ENCODE data around the gene KCNT2. TPM values are rescaled to one million over a fixed set of nuclear protein-coding genes. Genes with fewer than 3 reads are reported as not detected.

Gene KCNT2
- polyA plus RNA-seq, 4 donors, result 10.1 to 12.7 (median 11.7) TPM

DNA sequence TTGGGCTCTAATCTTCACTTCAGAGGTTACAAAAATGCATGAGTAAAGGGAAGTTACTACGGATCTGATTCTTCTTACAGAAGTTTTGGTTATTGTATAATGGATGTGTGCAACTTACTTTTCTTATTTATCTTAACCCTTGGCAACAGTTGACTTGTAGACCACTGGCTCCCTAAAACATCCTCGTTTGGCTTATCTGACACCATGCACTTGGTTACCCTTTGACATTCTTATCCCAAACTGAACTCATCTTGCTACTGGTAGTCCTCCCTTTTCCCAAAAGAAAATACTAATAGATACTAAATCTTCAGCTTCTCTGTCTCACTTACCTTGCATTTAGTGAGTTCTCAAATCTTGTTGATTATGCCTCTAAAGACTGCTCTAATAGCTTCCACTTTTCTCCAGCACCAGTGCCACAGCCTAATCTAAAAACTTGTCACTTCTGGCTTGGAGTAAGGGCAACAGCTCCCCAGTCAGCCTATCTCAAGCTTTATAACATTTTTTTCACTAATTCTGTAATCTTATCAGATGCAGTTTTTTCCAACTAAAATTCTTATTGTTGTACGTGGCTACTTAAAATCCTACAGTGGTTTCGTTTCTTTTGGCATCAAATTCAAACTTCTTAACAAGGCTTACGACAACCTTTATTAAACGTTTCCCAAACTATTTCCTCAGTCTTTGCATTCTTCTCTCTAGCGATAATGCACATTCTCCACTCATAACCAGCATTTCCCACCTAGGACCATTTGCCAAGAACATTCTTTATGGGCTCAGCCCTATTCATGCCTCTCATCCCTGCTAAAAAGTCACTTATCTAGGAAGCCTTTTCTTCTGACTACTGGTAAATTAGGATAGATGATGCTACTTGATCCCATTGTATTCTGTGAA is 204.2 kb downstream of the KCNT2 start:
- no peak for DNase-seq (ENCODE audit: low read depth in 4 of 4, low spot score in 3 of 4)

DNA sequence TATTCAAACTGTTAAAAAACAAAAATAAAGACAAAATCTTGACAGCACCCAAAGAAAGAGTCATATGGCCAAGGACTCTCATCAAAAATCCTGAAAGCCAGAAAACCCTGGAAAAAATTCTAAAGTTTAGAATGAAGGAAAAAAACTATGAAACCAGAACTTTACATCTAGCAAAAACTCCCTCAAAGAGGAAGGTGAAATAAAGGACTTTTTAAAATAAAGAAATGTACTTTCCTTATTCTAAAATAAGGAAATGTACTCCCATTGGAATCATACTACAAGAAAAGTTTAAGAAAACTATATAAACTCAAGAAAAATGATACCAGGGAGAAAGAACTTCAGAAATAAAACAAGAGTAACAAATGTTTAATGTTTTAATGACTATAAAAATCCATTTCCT is 206.3 kb downstream of the KCNT2 start:
- no peak for DNase-seq (ENCODE audit: low read depth in 4 of 4, low spot score in 3 of 4)

DNA sequence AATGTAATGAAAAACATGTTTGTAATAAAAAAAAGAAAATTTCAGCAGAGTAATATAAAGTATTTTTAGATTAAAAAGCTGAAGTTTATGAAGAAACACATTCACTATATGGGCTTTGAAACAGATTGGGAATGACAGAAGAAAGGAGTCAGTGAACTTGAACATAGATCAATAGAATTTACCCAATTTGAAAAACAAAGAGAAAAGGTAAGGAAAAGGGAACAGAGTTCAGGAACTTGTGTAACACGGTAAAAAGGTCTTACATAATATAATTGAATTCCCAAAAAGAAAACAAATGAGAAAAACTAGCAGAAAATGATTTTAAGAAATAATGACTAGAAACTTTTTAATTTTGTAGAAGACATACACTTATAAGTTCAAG is 206.8 kb downstream of the KCNT2 start:
- DNase-seq (ENCODE audit: low read depth in 4 of 4, low spot score in 3 of 4), result no peak

DNA sequence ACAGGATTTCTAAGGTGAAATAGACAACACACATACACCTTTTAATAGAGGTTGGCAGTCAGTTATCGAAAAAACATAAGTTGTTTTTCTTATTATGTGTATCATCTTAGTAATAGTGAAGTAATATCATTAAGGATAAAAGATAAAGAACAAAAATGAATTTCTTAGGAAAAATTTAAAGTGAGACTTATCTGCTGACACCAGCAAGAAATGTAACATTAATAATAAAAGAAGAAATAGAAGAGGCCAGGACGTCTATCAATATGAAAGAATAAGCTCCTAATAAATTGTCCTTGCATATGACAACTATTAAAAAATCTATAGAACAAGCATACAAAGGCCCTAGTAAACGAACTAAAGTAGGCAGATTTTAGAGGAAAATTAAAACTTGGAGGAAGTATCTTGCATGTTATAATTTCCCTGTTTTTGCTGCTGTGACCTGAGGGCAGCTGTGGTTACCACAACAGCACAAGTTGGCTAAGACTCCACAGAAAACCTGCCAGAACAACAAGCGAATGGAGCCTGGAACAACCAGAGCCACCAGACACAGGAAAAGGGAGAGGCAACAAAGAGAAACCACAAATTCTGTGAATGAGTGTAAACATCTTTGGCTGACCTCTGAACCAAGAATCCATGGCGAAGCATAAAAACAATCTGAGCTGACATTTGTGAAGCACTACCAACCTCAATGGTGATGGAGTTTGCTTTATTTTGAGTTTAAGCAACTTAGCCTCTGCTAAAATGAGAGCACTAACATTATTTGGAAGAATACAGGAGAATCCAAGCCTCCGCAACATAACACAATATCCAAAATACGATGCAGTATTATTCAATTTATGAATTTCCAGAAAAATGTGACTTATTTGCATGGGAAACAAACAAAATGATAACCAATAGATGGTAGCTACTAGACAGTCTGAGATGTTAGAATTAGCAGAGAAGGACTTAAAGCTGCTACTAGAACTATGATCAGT is 207.5 kb downstream of the KCNT2 start:
- no peak for DNase-seq (ENCODE audit: low read depth in 4 of 4, low spot score in 3 of 4)

DNA sequence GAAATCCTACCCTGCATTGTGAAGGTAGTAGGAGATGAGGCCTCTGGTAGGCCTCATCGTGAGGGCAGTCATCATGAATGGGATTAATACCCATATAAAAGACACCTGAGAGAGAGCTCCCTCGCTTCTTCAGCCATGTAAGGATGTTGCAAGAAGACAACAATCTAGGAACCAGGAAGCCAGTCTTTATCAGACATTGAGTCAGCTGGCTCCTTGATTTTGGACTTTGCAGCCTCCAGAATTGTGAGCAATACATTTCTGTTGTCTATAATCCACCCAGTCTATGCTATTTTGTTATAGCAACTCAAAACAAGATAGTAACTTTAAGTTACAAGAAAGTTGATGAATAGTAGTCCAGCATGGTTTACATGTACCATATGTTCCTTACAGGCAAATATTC is 208.5 kb downstream of the KCNT2 start:
- DNase-seq (ENCODE audit: low read depth in 4 of 4, low spot score in 3 of 4), result no peak

GRCh38 chr1:196393742-196394141 is 214.5 kb downstream of the KCNT2 start:
- no peak for DNase-seq (ENCODE audit: low read depth in 4 of 4, low spot score in 3 of 4)

DNA sequence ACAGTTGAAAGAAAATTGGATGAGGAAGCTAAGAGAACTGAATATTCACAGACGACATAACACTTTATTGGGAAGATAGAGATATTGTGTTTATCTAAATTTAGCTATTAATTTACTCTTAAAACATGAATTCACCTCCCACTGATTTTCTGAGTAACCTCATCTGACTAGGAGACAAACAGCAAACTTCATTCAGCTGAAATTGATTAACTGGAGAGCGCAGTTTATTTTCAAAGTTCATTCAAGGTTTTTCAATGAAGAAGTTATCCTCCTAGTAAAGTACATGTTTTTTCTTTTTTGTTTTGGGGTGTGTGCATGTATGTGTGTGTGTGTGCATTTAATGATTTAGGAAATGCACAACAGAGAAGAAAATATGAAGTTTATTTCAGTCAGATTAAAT is 215.0 kb downstream of the KCNT2 start:
- DNase-seq (ENCODE audit: low read depth in 4 of 4, low spot score in 3 of 4), result no peak

GRCh38 chr1:196387766-196388165 is 220.5 kb downstream of the KCNT2 start:
- DNase-seq (ENCODE audit: low read depth in 4 of 4, low spot score in 3 of 4), result no peak

DNA sequence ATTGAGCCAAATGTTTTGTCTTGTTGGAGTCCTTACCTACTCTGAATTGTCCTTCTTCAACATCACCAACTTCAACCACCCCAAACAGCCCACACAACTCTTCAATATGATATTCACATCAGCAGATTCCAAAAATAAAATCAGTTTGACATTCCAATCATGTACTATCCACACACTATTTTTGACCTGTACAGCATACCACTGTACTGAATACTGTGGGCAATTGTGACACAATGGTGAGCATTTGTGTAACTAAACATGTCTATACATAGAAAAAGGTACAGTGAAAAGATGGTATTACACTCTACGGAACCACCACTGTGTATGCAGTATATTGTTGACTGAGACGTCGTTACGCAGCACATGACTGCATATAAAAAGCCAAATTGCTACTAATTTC is 223.1 kb downstream of the KCNT2 start:
- DNase-seq (ENCODE audit: low read depth in 4 of 4, low spot score in 3 of 4), result no peak

- DNase-seq (ENCODE audit: low read depth in 4 of 4, low spot score in 3 of 4), result no peak
Observed at GRCh38 chr1:196382383-196382782, 225.9 kb downstream of the KCNT2 start.

GRCh38 chr1:196381544-196381943 is 226.7 kb downstream of the KCNT2 start:
- DNase-seq (ENCODE audit: low read depth in 4 of 4, low spot score in 3 of 4), result no peak

DNA sequence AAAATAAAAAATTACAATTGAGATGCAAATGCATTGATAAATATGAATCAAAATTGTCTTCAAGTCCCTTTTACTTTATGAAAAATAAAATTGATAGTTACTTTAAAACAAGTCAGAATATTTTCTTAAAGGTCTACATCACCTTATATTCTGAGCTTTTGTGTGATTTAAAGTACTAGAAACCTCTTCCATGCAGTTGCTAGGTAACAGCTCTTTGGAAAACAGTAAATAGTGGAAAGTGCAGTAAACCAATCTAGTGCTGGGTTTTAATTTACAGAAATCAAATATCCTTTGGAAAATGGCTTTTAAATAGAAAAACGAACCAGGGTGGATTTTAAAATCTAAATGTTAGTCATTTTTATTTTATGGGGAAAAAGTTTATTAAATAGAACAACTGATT is 227.9 kb downstream of the KCNT2 start:
- DNase-seq (ENCODE audit: low read depth in 4 of 4, low spot score in 3 of 4), result peak in 1 of 4 donors; percentile 33

- no peak for DNase-seq (ENCODE audit: low read depth in 4 of 4, low spot score in 3 of 4)
Observed at GRCh38 chr1:196377811-196378210, 230.4 kb downstream of the KCNT2 start.

DNA sequence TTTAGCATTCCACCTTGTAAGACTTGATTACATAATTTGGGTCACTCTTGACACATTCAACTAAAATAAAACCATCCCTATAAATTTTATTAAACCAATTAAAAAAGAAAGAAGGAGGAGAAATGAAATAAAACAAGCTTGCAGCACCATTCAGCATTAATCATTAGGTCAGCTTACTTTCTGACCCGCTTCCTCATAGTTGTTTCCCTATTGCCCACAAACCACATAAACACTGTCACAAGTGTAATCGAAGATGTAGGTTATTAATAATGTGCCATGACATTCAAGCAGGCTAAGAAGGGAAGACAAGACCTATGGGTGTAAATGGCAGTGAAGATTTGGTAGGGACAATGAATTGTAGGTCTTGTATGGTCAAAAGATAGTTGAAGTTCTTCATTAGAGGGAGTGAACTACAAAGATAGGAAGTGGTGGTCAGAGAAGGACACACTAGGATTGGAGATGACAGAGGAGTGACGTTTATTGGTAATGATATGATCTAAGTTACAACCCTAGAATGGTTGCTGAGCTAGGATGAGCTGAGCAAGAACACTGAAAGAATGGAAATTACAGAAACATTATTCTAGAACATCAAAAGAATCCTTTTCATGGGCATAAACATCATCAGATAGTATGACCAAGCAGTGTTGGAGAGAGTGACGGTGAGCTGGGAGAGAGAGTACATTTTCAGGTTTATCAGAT is 231.5 kb downstream of the KCNT2 start:
- DNase-seq (ENCODE audit: low read depth in 4 of 4, low spot score in 3 of 4), result no peak

- no peak for DNase-seq (ENCODE audit: low read depth in 4 of 4, low spot score in 3 of 4)
Observed at GRCh38 chr1:196373798-196374197, 234.4 kb downstream of the KCNT2 start.

DNA sequence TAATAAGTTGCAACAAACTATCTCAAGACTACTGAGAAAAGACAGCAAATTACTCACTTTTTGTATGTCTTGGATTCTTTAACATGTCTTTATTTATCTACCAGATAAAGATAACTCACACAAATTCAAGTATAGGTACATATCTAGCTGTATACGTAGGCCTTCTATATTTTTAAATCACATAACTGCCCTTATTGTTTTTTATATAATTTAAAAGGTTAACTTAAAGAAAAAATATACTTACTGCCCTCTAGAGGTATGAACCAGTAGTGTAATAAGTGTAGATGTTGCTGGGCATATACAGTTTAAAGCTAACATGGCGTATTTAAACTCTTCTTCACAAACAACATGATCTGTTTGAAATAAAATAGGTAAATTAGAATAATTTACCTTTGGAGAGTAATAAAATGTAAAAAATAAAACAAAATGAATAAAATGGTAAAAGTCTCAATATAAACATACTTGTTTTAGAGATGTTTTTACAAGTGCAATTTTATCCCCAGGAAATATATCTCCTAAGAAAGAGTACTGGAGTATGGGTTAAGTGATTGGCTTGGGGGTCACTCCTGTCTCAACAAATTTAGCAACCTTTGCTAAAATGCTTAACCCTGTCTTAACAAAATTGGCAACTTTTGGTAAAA is 235.2 kb downstream of the KCNT2 start:
- DNase-seq (ENCODE audit: low read depth in 4 of 4, low spot score in 3 of 4), result no peak

- no peak for DNase-seq (ENCODE audit: low read depth in 4 of 4, low spot score in 3 of 4)
Observed at GRCh38 chr1:196367838-196368237, 240.4 kb downstream of the KCNT2 start.

DNA sequence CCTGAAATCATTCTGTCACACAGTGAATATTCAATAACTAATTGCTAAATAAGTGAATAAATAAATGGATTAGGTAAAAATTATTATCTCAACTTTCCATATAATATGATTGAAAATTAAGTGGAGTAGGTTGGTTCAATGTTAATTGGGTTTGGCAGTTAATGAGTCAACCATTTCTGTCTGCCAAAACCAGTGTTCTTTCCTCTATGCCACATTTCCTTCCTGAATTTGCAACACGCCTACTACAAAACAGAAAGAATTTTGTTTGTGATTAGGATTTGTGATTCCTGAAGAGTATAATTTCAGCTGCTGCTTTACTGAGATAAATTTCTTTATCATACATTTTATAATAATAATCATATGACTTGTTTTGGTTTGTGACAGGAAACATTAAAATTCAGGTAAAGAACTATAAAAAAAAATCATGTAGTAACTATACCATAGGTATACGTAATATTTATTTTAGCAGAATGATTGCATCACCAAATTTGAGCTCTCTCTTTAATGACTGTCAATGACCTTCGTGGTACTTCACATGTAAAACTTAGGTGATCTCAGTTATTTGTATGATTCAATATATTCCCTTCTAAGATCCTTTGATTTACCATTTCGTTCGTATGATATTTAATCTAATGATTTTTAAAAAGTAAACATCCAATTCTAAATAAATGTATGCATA is 241.3 kb downstream of the KCNT2 start:
- DNase-seq (ENCODE audit: low read depth in 4 of 4, low spot score in 3 of 4), result no peak

- DNase-seq (ENCODE audit: low read depth in 4 of 4, low spot score in 3 of 4), result no peak
Observed at GRCh38 chr1:196361112-196361714, 247.0 kb downstream of the KCNT2 start.

All from right renal pelvis (tissue), 4 donors.